Activated CD4-positive, alpha-beta memory T cell treated with anti-CD3 and anti-CD28 coated beads, Interleukin-2, amount 10 ng/mL, durations not matched to agents 7 days and 5 days (primary cell): ENCODE data around the gene PRKACA. TPM values are rescaled to one million over a fixed set of nuclear protein-coding genes. Genes with fewer than 3 reads are reported as not detected.
A peak's percentile ranks its signal among the peaks of the same experiment; 100 is the strongest.

ENCODE experiments used
- CTCF ChIA-PET: fragments of 350-600 bp; sonication (Branson Sonifier 250); formaldehyde crosslinking; loops from one replicate; lab custom pipeline; 2021; ENCODE audit warnings: antibody characterized with exemption, inconsistent platforms; lab: Charles Lee
- POLR2A ChIA-PET: fragments of 350-600 bp; sonication (Branson Sonifier 250); formaldehyde crosslinking; loops from one replicate; lab custom pipeline; 2021; ENCODE audit warnings: antibody characterized with exemption; lab: Charles Lee
- DNase-seq: peaks from one replicate; pipeline ENCODE4 v3.0.0-alpha.2; 2020
- H3K27ac Mint-ChIP-seq: one replicate; pipeline ENCODE4 v1.8.0; 2021; ENCODE audit warnings: mild to moderate bottlenecking, mixed read lengths
- H3K27me3 Mint-ChIP-seq: one replicate; pipeline ENCODE4 v1.8.0; 2021; ENCODE audit warnings: mixed read lengths
- H3K36me3 Mint-ChIP-seq: one replicate; pipeline ENCODE4 v1.8.0; 2021; ENCODE audit warnings: low read depth, mixed read lengths
- H3K4me1 Mint-ChIP-seq: one replicate; pipeline ENCODE4 v1.8.0; 2021; ENCODE audit warnings: mixed read lengths
- H3K4me3 Mint-ChIP-seq: one replicate; pipeline ENCODE4 v1.8.0; 2021; ENCODE audit warnings: mild to moderate bottlenecking, mixed read lengths
- H3K9me3 Mint-ChIP-seq: one replicate; pipeline ENCODE4 v1.8.0; 2021; ENCODE audit warnings: mixed read lengths
- total RNA-seq, 2 experiments: library from RNA; stranded (reverse); gene quantifications; one replicate each; pipeline ENCODE4 v1.2.3, GENCODE V29; 2021

PRKACA gene
- total RNA-seq, 2 experiments from 2014 or later = 48.1 to 49.8 TPM

GRCh38 chr19:14072535-14073260, 44.9 kb downstream of the PRKACA start, which contains the start of gene MISP3:
Gene MISP3 (plus strand): TSS chr19:14072786. CDS start chr19:14073310, 524 bp downstream.
- peak; percentile 52 for DNase-seq
- CTCF ChIA-PET = interaction anchor here (0.6 to 6.6 kb wide), 19 partner anchors 9 to 345 kb away, joined by 3 to 86 read pairs (median 4); partner anchors contain the start of genes ASF1B, BRME1, IL27RA and RFX1
- H3K27me3 Mint-ChIP-seq = peaks cover 2% of the 10 kb centered on the region
- H3K4me3 Mint-ChIP-seq = peak within 1 kb of the TSS; percentile 81
- H3K4me1 Mint-ChIP-seq = peaks cover 26% of the 10 kb centered on the region
- POLR2A ChIA-PET = interaction anchor here (0.8 to 3.4 kb wide), 6 partner anchors 13 to 193 kb away, joined by 3 to 16 read pairs (median 6); partner anchors contain the start of genes ASF1B, DCAF15 and IL27RA
- peak within 1 kb of the TSS; percentile 73 for H3K27ac Mint-ChIP-seq
- H3K36me3 Mint-ChIP-seq = no peaks in the 10 kb centered on the region
- H3K9me3 Mint-ChIP-seq = no peaks in the 10 kb centered on the region

GRCh38 chr19:14070268-14071050, 47.1 kb downstream of the PRKACA start:
- H3K27me3 Mint-ChIP-seq = peaks cover 8% of the 10 kb centered on the region
- no peak overlapping the region for H3K27ac Mint-ChIP-seq
- H3K4me3 Mint-ChIP-seq = no peak overlapping the region

GRCh38 chr19:14066134-14066533, 51.4 kb downstream of the PRKACA start:
- Mint-ChIP-seq H3K27me3 (peaks cover 10% of the 10 kb centered on the region), H3K9me3 (no peaks in the 10 kb centered on the region), H3K36me3 (no peaks in the 10 kb centered on the region), H3K4me3 (no peak overlapping the region), H3K4me1 (peaks cover 2% of the 10 kb centered on the region), H3K27ac (no peak overlapping the region)
- no peak for DNase-seq
- ChIA-PET POLR2A (no interaction called here), CTCF (interaction anchor here (0.6 to 0.9 kb wide), 4 partner anchors 35 to 849 kb away, joined by 3 read pairs; partner anchors contain the start of genes IL27RA and PRKACA)

More at GRCh38 chr19:14070268-14071050, 47.1 kb downstream of the PRKACA start:
- POLR2A ChIA-PET = interaction anchor here (3.4 kb wide), 1 partner anchor 66 kb away, joined by 16 read pairs; the partner anchor contains the start of gene ASF1B
- CTCF ChIA-PET = interaction anchor here (0.5 to 6.6 kb wide), 10 partner anchors 12 to 660 kb away, joined by 3 to 86 read pairs (median 4); partner anchors contain the start of genes ASF1B and IL27RA
- Mint-ChIP-seq H3K9me3 (no peaks in the 10 kb centered on the region), H3K36me3 (no peaks in the 10 kb centered on the region), H3K4me1 (peaks cover 24% of the 10 kb centered on the region)
- no peak for DNase-seq

- ChIA-PET CTCF (interaction anchor here (1.3 kb wide), 1 partner anchor 73 kb away, joined by 4 read pairs; the partner anchor contains the start of gene ASF1B), POLR2A (no interaction called here)
- DNase-seq = no peak
- no peak overlapping the region for H3K27ac Mint-ChIP-seq
- H3K4me1 Mint-ChIP-seq = peaks cover 10% of the 10 kb centered on the region
- no peak overlapping the region for H3K4me3 Mint-ChIP-seq
- peaks cover 31% of the 10 kb centered on the region for H3K27me3 Mint-ChIP-seq
- H3K36me3 Mint-ChIP-seq = no peaks in the 10 kb centered on the region
- H3K9me3 Mint-ChIP-seq = no peaks in the 10 kb centered on the region
These were observed 54.5 kb downstream of the PRKACA start for GRCh38 chr19:14063105-14063504.

- Mint-ChIP-seq H3K4me1 (peaks cover 14% of the 10 kb centered on the region), H3K4me3 (no peak overlapping the region), H3K9me3 (no peaks in the 10 kb centered on the region), H3K27ac (no peak overlapping the region), H3K27me3 (peaks cover 36% of the 10 kb centered on the region), H3K36me3 (no peaks in the 10 kb centered on the region)
- ChIA-PET CTCF (interaction anchor here (1.3 kb wide), 1 partner anchor 74 kb away, joined by 4 read pairs; the partner anchor contains the start of gene ASF1B), POLR2A (no interaction called here)
- DNase-seq = no peak
These were observed 55.1 kb downstream of the PRKACA start for GRCh38 chr19:14062558-14062855.

- no peaks in the 10 kb centered on the region for H3K36me3 Mint-ChIP-seq
- ChIA-PET CTCF (interaction anchor here (1.3 to 6.1 kb wide), 3 partner anchors 9 to 75 kb away, joined by 4 to 86 read pairs (median 37); partner anchors contain the start of genes ASF1B and MISP3), POLR2A (no interaction called here)
- peaks cover 37% of the 10 kb centered on the region for H3K27me3 Mint-ChIP-seq
- H3K4me3 Mint-ChIP-seq = no peak within 1 kb of the TSS
- peaks cover 14% of the 10 kb centered on the region for H3K4me1 Mint-ChIP-seq
- no peak within 1 kb of the TSS for H3K27ac Mint-ChIP-seq
- no peak for DNase-seq
- H3K9me3 Mint-ChIP-seq = no peaks in the 10 kb centered on the region
These were observed 55.6 kb downstream of the PRKACA start, which contains the start of gene PALM3 for GRCh38 chr19:14061751-14062557. Gene PALM3 (minus strand): TSS chr19:14062076. CDS start chr19:14061980, 96 bp downstream.

GRCh38 chr19:14061081-14061749, 56.3 kb downstream of the PRKACA start:
- Mint-ChIP-seq H3K9me3 (no peaks in the 10 kb centered on the region), H3K27ac (no peak overlapping the region), H3K4me1 (peaks cover 14% of the 10 kb centered on the region), H3K4me3 (no peak overlapping the region), H3K36me3 (no peaks in the 10 kb centered on the region), H3K27me3 (peaks cover 36% of the 10 kb centered on the region)
- ChIA-PET CTCF (interaction anchor here (2.1 to 6.1 kb wide), 4 partner anchors 10 to 175 kb away, joined by 5 to 86 read pairs (median 24); partner anchors contain the start of gene MISP3), POLR2A (interaction anchor here (1.0 kb wide), 1 partner anchor 30 kb away, joined by 3 read pairs; the partner anchor contains the start of gene IL27RA)
- no peak for DNase-seq

GRCh38 chr19:14059652-14060155, 57.9 kb downstream of the PRKACA start:
- Mint-ChIP-seq H3K4me3 (no peak overlapping the region), H3K36me3 (no peaks in the 10 kb centered on the region), H3K27ac (no peak overlapping the region), H3K9me3 (no peaks in the 10 kb centered on the region), H3K27me3 (peaks cover 34% of the 10 kb centered on the region), H3K4me1 (peaks cover 14% of the 10 kb centered on the region)
- ChIA-PET POLR2A (interaction anchor here (1.0 to 1.7 kb wide), 8 partner anchors 8 to 74 kb away, joined by 3 to 5 read pairs (median 3); partner anchors contain the start of genes IL27RA and MISP3), CTCF (interaction anchor here (0.6 to 6.1 kb wide), 29 partner anchors 10 to 471 kb away, joined by 3 to 86 read pairs (median 4); partner anchors contain the start of genes ASF1B, DCAF15, IL27RA and MISP3)
- DNase-seq = no peak

- peak; percentile 53 for DNase-seq
- Mint-ChIP-seq H3K9me3 (no peaks in the 10 kb centered on the region), H3K4me3 (no peak overlapping the region), H3K27me3 (peaks cover 34% of the 10 kb centered on the region), H3K36me3 (no peaks in the 10 kb centered on the region), H3K27ac (no peak overlapping the region), H3K4me1 (peaks cover 14% of the 10 kb centered on the region)
- ChIA-PET POLR2A (interaction anchor here (1.0 to 1.7 kb wide), 6 partner anchors 9 to 78 kb away, joined by 3 to 5 read pairs (median 4); partner anchors contain the start of genes ASF1B, IL27RA and MISP3), CTCF (interaction anchor here (0.6 to 6.1 kb wide), 31 partner anchors 10 to 445 kb away, joined by 3 to 86 read pairs (median 4); partner anchors contain the start of genes ASF1B, DCAF15, IL27RA and MISP3)
These were observed 58.5 kb downstream of the PRKACA start for GRCh38 chr19:14059093-14059480.

GRCh38 chr19:14058182-14059092, 59.1 kb downstream of the PRKACA start:
- no peak for DNase-seq
- POLR2A ChIA-PET = interaction anchor here (0.9 to 1.7 kb wide), 6 partner anchors 8 to 78 kb away, joined by 3 to 5 read pairs (median 4); partner anchors contain the start of genes ASF1B and IL27RA
- no peak overlapping the region for H3K4me3 Mint-ChIP-seq
- peaks cover 3% of the 10 kb centered on the region for H3K36me3 Mint-ChIP-seq
- no peaks in the 10 kb centered on the region for H3K9me3 Mint-ChIP-seq
- CTCF ChIA-PET = interaction anchor here (0.6 to 6.1 kb wide), 29 partner anchors 9 to 446 kb away, joined by 3 to 86 read pairs (median 4); partner anchors contain the start of genes ASF1B, DCAF15, IL27RA and MISP3
- peaks cover 34% of the 10 kb centered on the region for H3K27me3 Mint-ChIP-seq
- H3K4me1 Mint-ChIP-seq = peaks cover 14% of the 10 kb centered on the region
- no peak overlapping the region for H3K27ac Mint-ChIP-seq
